C4-2B (cell line): ENCODE data around the gene CCDC57.

Source experiments
- H3K27ac ChIP-seq: fragments of 450-650 bp; 2 replicates; pipeline ENCODE4 v1.5.1; 2017
- ZFX ChIP-seq: fragments of 450-650 bp; IDR thresholded peaks from 2 replicates; pipeline ENCODE4 v1.6.1; 2017
- TF ChIP-seq, protein P1 (sequence below): fragments of 450-650 bp; conservative IDR thresholded peaks from 2 replicates; pipeline ENCODE4 v1.5.1; 2017; ENCODE audit warnings: mild to moderate bottlenecking

CCDC57 gene

GRCh38 chr17:82253179-82253544 lies 40.5 kb upstream of the CCDC57 start:
- H3K27ac ChIP-seq, result no peak overlapping the region
- TF ChIP-seq, protein P1, sequence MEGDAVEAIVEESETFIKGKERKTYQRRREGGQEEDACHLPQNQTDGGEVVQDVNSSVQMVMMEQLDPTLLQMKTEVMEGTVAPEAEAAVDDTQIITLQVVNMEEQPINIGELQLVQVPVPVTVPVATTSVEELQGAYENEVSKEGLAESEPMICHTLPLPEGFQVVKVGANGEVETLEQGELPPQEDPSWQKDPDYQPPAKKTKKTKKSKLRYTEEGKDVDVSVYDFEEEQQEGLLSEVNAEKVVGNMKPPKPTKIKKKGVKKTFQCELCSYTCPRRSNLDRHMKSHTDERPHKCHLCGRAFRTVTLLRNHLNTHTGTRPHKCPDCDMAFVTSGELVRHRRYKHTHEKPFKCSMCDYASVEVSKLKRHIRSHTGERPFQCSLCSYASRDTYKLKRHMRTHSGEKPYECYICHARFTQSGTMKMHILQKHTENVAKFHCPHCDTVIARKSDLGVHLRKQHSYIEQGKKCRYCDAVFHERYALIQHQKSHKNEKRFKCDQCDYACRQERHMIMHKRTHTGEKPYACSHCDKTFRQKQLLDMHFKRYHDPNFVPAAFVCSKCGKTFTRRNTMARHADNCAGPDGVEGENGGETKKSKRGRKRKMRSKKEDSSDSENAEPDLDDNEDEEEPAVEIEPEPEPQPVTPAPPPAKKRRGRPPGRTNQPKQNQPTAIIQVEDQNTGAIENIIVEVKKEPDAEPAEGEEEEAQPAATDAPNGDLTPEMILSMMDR, result no peak
- TF ChIP-seq ZFX, result no peak

DNA sequence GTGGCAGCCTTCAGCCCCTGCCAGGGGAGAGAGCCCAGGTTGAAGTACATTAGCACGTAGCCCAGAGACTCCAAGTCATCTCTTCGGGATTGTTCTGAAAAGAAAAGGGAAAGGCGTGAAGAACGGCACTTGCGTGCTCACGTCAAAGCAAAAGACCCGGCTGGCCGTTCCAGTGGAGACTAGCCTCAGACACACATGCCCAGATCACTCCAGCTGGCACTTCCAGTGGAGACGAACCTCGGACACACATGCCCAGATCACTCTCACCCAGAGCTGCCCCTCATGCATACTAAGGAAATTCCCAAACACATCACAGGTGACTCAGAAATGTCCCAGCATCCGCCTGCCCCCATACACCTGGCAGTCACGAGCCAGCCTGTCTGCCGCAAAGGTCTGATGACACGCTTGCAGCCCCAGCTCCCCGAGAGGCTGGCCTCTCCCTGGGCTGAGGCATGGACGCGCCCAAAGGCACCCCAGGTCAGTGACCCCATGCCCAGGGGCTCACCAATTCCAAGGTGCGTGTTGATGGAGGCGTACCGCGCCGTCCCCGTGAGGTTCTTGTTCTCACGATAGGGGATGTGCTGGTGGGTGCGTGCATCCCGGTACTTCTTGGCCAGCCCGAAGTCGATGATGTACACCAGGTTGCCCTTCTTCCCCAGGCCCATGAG lies 40.0 kb upstream of the CCDC57 start:
- TF ChIP-seq, protein P1, result no peak
- no peak for TF ChIP-seq ZFX
- no peak overlapping the region for H3K27ac ChIP-seq

DNA sequence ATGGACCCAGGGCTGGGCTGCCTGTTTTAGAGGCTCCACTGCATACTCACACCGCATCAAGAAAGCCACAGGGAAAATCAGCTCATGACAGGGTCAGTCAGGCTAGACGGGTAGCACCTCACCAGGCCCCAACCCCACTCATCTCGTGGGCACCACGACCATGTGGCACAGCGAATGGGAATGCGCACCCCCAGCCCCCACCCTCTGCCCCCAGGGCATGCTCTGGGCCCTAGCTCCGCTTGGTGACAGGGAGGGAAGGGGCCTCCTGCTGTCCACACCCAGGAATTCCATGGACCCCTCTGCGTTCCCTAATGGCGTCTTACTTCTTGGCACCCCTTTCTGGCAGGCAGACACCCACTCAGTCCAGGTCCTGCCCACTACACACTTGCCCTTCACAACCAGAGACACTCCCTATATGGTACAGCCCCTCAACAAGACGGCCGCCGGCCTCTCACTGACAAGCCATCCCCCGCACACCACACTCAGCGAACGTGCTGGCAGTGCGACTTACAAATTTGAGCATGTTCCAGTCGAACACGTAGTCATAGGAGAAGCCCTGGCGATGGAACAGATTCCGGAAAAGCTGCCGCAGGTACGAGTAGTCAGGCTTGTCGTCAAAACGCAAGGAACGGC lies 38.3 kb upstream of the CCDC57 start:
- TF ChIP-seq, protein P1, result no peak
- no peak for TF ChIP-seq ZFX
- no peak overlapping the region for H3K27ac ChIP-seq

- no peak overlapping the region for H3K27ac ChIP-seq
- TF ChIP-seq ZFX, result no peak
- TF ChIP-seq, protein P1, result no peak
These were observed 37.4 kb upstream of the CCDC57 start for GRCh38 chr17:82249896-82250581.

DNA sequence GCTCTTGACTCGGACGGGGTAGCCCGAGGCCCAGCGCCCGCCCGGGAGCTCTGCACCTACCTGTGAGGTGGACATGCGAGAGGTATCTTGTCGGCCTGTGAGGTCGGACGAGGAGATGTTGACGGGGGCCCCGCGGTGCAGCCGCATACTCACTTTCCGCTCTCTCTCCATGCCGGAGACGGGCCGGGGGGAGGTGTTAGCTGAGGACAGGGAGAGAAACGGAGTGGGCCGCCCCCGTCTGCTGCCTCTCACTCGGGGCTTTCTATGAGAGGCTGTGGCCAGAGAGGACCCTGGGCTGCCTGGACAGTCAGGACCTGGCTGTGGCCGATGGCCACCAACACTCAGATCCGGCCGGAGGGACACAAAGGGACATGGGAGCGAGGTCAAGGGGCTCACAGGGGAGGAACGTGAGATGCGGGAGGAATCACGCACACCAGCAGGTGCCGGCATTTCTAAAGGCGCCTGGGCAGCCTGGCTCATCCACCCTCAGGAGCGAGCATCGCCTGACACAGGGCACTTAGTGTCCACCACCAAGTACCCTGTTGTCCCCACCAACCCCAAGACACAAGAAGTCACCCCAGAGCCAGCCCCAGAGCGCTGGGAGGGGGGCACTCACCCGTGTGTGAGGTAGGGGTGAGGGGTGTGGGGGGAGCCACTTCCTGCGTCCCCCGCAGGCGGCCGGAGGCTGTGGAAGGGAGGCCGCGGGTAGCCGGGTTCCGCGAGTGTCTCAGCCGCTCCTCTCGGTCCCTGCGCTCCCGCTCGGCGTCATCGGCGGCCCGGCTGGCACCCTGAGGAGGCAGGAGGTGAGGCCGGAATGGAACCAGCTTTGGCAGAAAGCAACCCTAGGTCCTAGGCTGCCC lies 36.4 kb upstream of the CCDC57 start:
- TF ChIP-seq, protein P1, result no peak
- TF ChIP-seq ZFX, result no peak
- H3K27ac ChIP-seq, result no peak overlapping the region

- no peak overlapping the region for H3K27ac ChIP-seq
- TF ChIP-seq ZFX, result no peak
- TF ChIP-seq, protein P1, result no peak
These were observed 35.4 kb upstream of the CCDC57 start for GRCh38 chr17:82247856-82248671.
